H9 (cell line): ENCODE measurements around the gene PARD3. TPM values are rescaled to one million over a fixed set of nuclear protein-coding genes. Genes with fewer than 3 reads are reported as not detected.

Experiments
- DNase-seq: peaks from one replicate; pipeline ENCODE4 v3.0.0-alpha.2; 2017
- H2AFZ ChIP-seq: one replicate; pipeline ENCODE4 v1.6.1; 2013; ENCODE audit warnings: mild to moderate bottlenecking, low read length, control low read depth, moderate library complexity
- H2AK5ac ChIP-seq: 2 replicates; pipeline ENCODE4 v1.6.1; 2013; ENCODE audit warnings: low read length, control low read depth, mixed read lengths; ENCODE audit not compliant: insufficient read length
- H2BK120ac ChIP-seq: one replicate; pipeline ENCODE4 v1.6.1; 2013; ENCODE audit warnings: low read depth, mild to moderate bottlenecking, low read length, control low read depth, inconsistent platforms; ENCODE audit not compliant: poor library complexity, severe bottlenecking
- H2BK12ac ChIP-seq: 2 replicates; pipeline ENCODE4 v1.6.1; 2013; ENCODE audit warnings: low read length, control low read depth, mixed read lengths, low read depth; ENCODE audit not compliant: insufficient read length
- H2BK15ac ChIP-seq: 2 replicates; pipeline ENCODE4 v1.6.1; 2013; ENCODE audit warnings: low read depth, low read length, control low read depth
- H2BK20ac ChIP-seq: one replicate; pipeline ENCODE4 v1.6.1; 2013; ENCODE audit warnings: low read depth, mild to moderate bottlenecking, low read length, control low read depth, inconsistent platforms; ENCODE audit not compliant: poor library complexity, severe bottlenecking
- H2BK5ac ChIP-seq: 2 replicates; pipeline ENCODE4 v1.6.1; 2013; ENCODE audit warnings: low read length, control low read depth, mixed read lengths; ENCODE audit not compliant: insufficient read length
- H3K14ac ChIP-seq: 2 replicates; pipeline ENCODE4 v1.6.1; 2013; ENCODE audit warnings: low read length, control low read depth; ENCODE audit not compliant: insufficient read depth
- H3K18ac ChIP-seq: 2 replicates; pipeline ENCODE4 v1.6.1; 2013; ENCODE audit warnings: low read depth, mild to moderate bottlenecking, mixed read lengths, low read length, control low read depth; ENCODE audit not compliant: insufficient read length
- H3K23ac ChIP-seq: 2 replicates; pipeline ENCODE4 v1.6.1; 2013; ENCODE audit warnings: low read length, control low read depth, mixed read lengths, low read depth; ENCODE audit not compliant: insufficient read length
- H3K23me2 ChIP-seq: 2 replicates; pipeline ENCODE4 v1.6.1; 2013; ENCODE audit warnings: low read depth, mild to moderate bottlenecking, mixed read lengths, low read length, control low read depth; ENCODE audit not compliant: insufficient read length, poor library complexity, severe bottlenecking
- H3K27ac ChIP-seq: 2 replicates; pipeline ENCODE4 v1.5.1; 2013; ENCODE audit warnings: low read length, control low read depth, mixed read lengths, low read depth; ENCODE audit not compliant: insufficient read length
- H3K27me3 ChIP-seq: 2 replicates; pipeline ENCODE4 v1.6.1; 2013; ENCODE audit warnings: low read length, control low read depth, inconsistent platforms; ENCODE audit not compliant: insufficient read depth
- H3K4ac ChIP-seq: 2 replicates; pipeline ENCODE4 v1.6.1; 2013; ENCODE audit warnings: low read depth, mild to moderate bottlenecking, control low read depth, inconsistent platforms, low read length, moderate library complexity
- H3K4me1 ChIP-seq: 2 replicates; pipeline ENCODE4 v1.6.1; 2013; ENCODE audit warnings: low read length, control low read depth, inconsistent platforms; ENCODE audit not compliant: insufficient read depth
- H3K4me2 ChIP-seq: 2 replicates; pipeline ENCODE4 v1.6.1; 2013; ENCODE audit warnings: low read length, control low read depth, mixed read lengths; ENCODE audit not compliant: insufficient read length, insufficient read depth
- H3K56ac ChIP-seq: 2 replicates; pipeline ENCODE4 v1.6.1; 2013; ENCODE audit warnings: low read depth, mild to moderate bottlenecking, mixed read lengths, low read length, control low read depth; ENCODE audit not compliant: insufficient read length
- H3K79me1 ChIP-seq: 2 replicates; pipeline ENCODE4 v1.6.1; 2013; ENCODE audit warnings: low read depth, mild to moderate bottlenecking, moderate library complexity, low read length, control low read depth, inconsistent platforms; ENCODE audit not compliant: insufficient read depth, poor library complexity, severe bottlenecking
- H3K79me2 ChIP-seq: 2 replicates; pipeline ENCODE4 v1.6.1; 2013; ENCODE audit warnings: low read length, control low read depth, inconsistent platforms; ENCODE audit not compliant: insufficient read depth
- H3K9ac ChIP-seq: 2 replicates; pipeline ENCODE4 v1.6.1; 2013; ENCODE audit warnings: low read length, control low read depth, mixed read lengths; ENCODE audit not compliant: insufficient read length; ENCODE audit errors: extremely low read depth
- H3K9me3 ChIP-seq: one replicate; pipeline ENCODE4 v1.6.1; 2013; ENCODE audit warnings: low read depth, low read length, inconsistent platforms; ENCODE audit not compliant: control insufficient read depth
- H3T11ph ChIP-seq: one replicate; pipeline ENCODE4 v1.6.1; 2013; ENCODE audit warnings: mild to moderate bottlenecking, low read length, control low read depth, inconsistent platforms
- H4K20me1 ChIP-seq: one replicate; pipeline ENCODE4 v1.6.1; 2013; ENCODE audit not compliant: control insufficient read depth, insufficient read length, insufficient read depth
- H4K5ac ChIP-seq: 2 replicates; pipeline ENCODE4 v1.6.1; 2013; ENCODE audit warnings: low read depth, mild to moderate bottlenecking, mixed read lengths, low read length, control low read depth; ENCODE audit not compliant: insufficient read length
- H4K8ac ChIP-seq: replicated peaks from 2 replicates; pipeline ENCODE4 v1.6.1; 2013; ENCODE audit warnings: low read length, control low read depth, mixed read lengths, low read depth; ENCODE audit not compliant: insufficient read length
- H4K91ac ChIP-seq: 2 replicates; pipeline ENCODE4 v1.6.1; 2013; ENCODE audit warnings: low read depth, mild to moderate bottlenecking, moderate library complexity, mixed read lengths, low read length, control low read depth; ENCODE audit not compliant: insufficient read length
- H3K27ac Mint-ChIP-seq, 3 experiments: 2 replicates in 2 of 3; 3 replicates in 1 of 3; pipeline ENCODE4 v1.8.0; 2020 to 2021; ENCODE audit warnings: mixed read lengths in 3 of 3, mild to moderate bottlenecking in 1 of 3, moderate library complexity in 1 of 3
- H3K27me3 Mint-ChIP-seq: 2 replicates; pipeline ENCODE4 v1.8.0; 2021; ENCODE audit warnings: low read depth, mild to moderate bottlenecking, moderate library complexity, mixed read lengths
- H3K36me3 Mint-ChIP-seq, 3 experiments: 2 replicates in 2 of 3; 3 replicates in 1 of 3; pipeline ENCODE4 v1.8.0; 2020 to 2021; ENCODE audit warnings: low read depth in 3 of 3, mixed read lengths in 3 of 3; ENCODE audit not compliant: insufficient read depth in 1 of 3
- H3K4me1 Mint-ChIP-seq, 2 experiments: 2 replicates each; pipeline ENCODE4 v1.8.0; 2020; ENCODE audit warnings: mixed read lengths in 2 of 2
- H3K4me3 Mint-ChIP-seq, 2 experiments: 2 replicates in 1 of 2; 3 replicates in 1 of 2; pipeline ENCODE4 v1.8.0; 2020 to 2021; ENCODE audit warnings: mild to moderate bottlenecking in 2 of 2, mixed read lengths in 2 of 2, moderate library complexity in 1 of 2
- H3K9me3 Mint-ChIP-seq, 2 experiments: 2 replicates in 1 of 2; 3 replicates in 1 of 2; pipeline ENCODE4 v1.8.0; 2020; ENCODE audit warnings: mild to moderate bottlenecking in 2 of 2, mixed read lengths in 2 of 2, moderate library complexity in 1 of 2
- CTCF ChIP-seq: fragments of 200-600 bp; sonication (generic); conservative IDR thresholded peaks from 3 replicates; pipeline ENCODE4 v1.8.0; 2021; ENCODE audit warnings: antibody characterized with exemption, mild to moderate bottlenecking
- WGBS: extraction: QIAGEN DNeasy Blood & Tissue Kit; methylation state at CpG from one replicate; pipeline ENCODE4 v1.1.7; 2013; ENCODE audit warnings: missing lambda C conversion rate, low lambda C conversion rate, mixed read lengths; ENCODE audit not compliant: insufficient read length; ENCODE audit errors: extremely low coverage; 5-methylcytosine and 5-hydroxymethylcytosine counted together
- total RNA-seq: library from RNA; stranded (reverse); gene quantifications from 2 replicates; pipeline ENCODE4 v1.2.1, GENCODE V29; 2021

PARD3 gene
- total RNA-seq, 1 experiment from 2014 or later, result 44.7 TPM

GRCh38 chr10:34370126-34370525 lies 445.0 kb downstream of the PARD3 start:
- H3K14ac ChIP-seq, result no peak overlapping the region
- H4K91ac ChIP-seq, result no peak overlapping the region

More at GRCh38 chr10:34370126-34370525, 445.0 kb downstream of the PARD3 start:
- H3K27me3 Mint-ChIP-seq, result no peaks in the 10 kb centered on the region
- Histone ChIP-seq H3K27ac (no peak overlapping the region), H3K79me1 (no peaks in the 10 kb centered on the region), H3K79me2 (no peaks in the 10 kb centered on the region), H3K9me3 (no peaks in the 10 kb centered on the region), H4K20me1 (no peaks in the 10 kb centered on the region), H3K56ac (no peak overlapping the region), H2BK12ac (no peak overlapping the region), H3K18ac (no peak overlapping the region), H2BK15ac (no peak overlapping the region), H2BK120ac (no peak overlapping the region), H4K8ac (no peak overlapping the region), H3K4me1 (peaks cover 2% of the 10 kb centered on the region; the same call in 1 of the 2 replicates), H3T11ph (no peak overlapping the region), H2BK5ac (no peak overlapping the region), H3K9ac (no peak overlapping the region), H3K4me2 (no peak overlapping the region), H2AFZ (no peak overlapping the region), H2AK5ac (no peak overlapping the region), H2BK20ac (no peak overlapping the region), H3K23me2 (no peaks in the 10 kb centered on the region), H4K5ac (no peak overlapping the region), H3K23ac (no peak overlapping the region), H3K27me3 (no peaks in the 10 kb centered on the region), H3K4ac (no peak overlapping the region)
- H3K9me3 Mint-ChIP-seq, result 0 out of 5 replicates have a peak, but pooled peaks cover 0 to 3% of the 10 kb centered on the region in 2 experiments
- peaks cover 13 to 17% (median 13%) of the 10 kb centered on the region in 3 experiments; a peak in 6 of 7 replicates for H3K36me3 Mint-ChIP-seq
- H3K4me3 Mint-ChIP-seq, result no peak overlapping the region
- H3K27ac Mint-ChIP-seq, result no peak overlapping the region; a peak in 1 of 7 replicates
- DNase-seq, result no peak
- peaks cover 33 to 39% of the 10 kb centered on the region in 2 experiments for H3K4me1 Mint-ChIP-seq
- TF ChIP-seq CTCF, result no peak
- WGBS, result no CpG with 5 or more reads among the region's 5 CpGs
